BE2C (cell line): ENCODE measurements around the gene UTS2R.

Source experiments
- DNase-seq: peaks from one replicate; pipeline ENCODE4 v3.0.0-alpha.2; 2020
- H3K27me3 ChIP-seq: fragments of 250-450 bp; sonication (Bioruptor Pico); 2 replicates; pipeline ENCODE4 v1.5.1; 2020; ENCODE audit warnings: mild to moderate bottlenecking
- H3K36me3 ChIP-seq: fragments of 250-450 bp; sonication (Bioruptor Pico); 2 replicates; pipeline ENCODE4 v1.5.1; 2020; ENCODE audit warnings: mild to moderate bottlenecking
- H3K4me1 ChIP-seq: fragments of 250-450 bp; sonication (Bioruptor Pico); 2 replicates; pipeline ENCODE4 v1.5.1; 2020
- H3K4me3 ChIP-seq: 2 replicates; pipeline ENCODE4 v1.5.1; 2011; ENCODE audit warnings: low read depth, low read length
- H3K9me3 ChIP-seq: fragments of 250-450 bp; sonication (Bioruptor Pico); 2 replicates; pipeline ENCODE4 v1.5.1; 2020
- CTCF ChIP-seq: IDR thresholded peaks from 2 replicates; pipeline ENCODE4 v1.5.1; 2012; ENCODE audit warnings: mild to moderate bottlenecking, low read depth, low read length

Gene UTS2R

GRCh38 chr17:82412535-82413520 lies 41.3 kb downstream of the UTS2R start:
- Histone ChIP-seq H3K36me3 (no peaks in the 10 kb centered on the region; the same call in 1 of the 2 replicates), H3K27me3 (no peaks in the 10 kb centered on the region), H3K4me3 (peak overlapping the region; percentile 20), H3K4me1 (peaks cover 12% of the 10 kb centered on the region), H3K9me3 (no peaks in the 10 kb centered on the region)
- no peak for TF ChIP-seq CTCF
- peak; percentile 79 for DNase-seq

DNA sequence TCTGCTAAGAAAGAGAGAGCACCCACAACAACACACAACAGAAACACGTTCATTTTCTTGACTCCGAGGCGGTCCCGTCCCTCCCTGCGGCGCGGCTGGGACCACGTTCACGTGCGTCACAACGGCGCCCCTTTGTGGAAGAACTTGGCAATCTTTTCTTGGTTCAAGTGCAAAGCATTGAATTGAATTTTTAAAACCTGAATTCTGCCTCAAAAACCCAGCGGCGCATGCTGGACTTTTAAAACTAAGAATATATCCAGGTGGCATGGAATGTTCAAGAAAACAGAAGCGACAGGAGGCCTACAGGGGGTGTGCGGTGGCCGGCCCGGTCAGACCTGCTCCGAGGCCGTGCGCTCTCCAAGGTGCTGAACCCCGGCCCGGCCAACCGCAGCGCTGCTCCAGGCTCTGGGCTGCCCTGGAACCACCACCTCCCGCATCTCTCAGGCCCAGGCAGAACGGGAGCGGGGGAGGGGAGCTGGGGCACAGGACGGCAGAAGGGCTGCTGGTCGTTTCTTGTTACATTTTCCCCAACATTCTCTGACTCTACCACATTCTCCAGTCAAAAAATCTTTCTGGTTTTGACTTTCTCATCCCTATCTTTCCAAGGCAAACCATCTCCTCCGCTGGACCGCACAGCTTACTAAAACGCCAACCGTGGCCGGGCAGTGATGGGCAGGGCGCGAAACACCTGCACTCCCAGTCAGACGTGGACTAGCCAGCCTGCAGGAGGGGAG lies 43.1 kb downstream of the UTS2R start:
- Histone ChIP-seq H3K4me1 (peaks cover 12% of the 10 kb centered on the region), H3K27me3 (no peaks in the 10 kb centered on the region), H3K4me3 (no peak overlapping the region), H3K36me3 (no peaks in the 10 kb centered on the region; the same call in 1 of the 2 replicates), H3K9me3 (no peaks in the 10 kb centered on the region)
- peak; percentile 82 for TF ChIP-seq CTCF
- peak; percentile 86 for DNase-seq

DNA sequence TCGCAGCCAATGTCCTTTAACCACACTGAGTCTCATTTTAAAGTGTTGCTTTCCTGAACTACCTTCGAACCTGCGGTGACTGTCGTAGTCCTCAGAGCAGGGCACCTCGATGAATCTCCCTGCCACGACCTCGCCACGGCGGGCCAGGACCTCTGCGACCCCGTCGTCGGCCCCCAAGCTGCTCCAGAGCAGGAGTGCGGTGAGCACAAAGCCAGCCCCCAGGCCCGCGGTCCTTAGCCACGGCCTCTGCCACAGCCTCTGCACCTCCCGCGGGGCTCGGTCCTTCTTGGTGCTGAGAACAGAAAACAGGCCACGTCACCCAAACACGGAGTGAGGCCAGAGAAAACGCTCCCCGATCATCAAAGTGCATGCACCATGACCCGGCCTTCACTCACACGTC lies 43.8 kb downstream of the UTS2R start:
- no peak for TF ChIP-seq CTCF
- H3K27me3 ChIP-seq, result no peaks in the 10 kb centered on the region
- H3K4me1 ChIP-seq, result peaks cover 12% of the 10 kb centered on the region
- no peaks in the 10 kb centered on the region for H3K9me3 ChIP-seq
- peaks cover 3% of the 10 kb centered on the region for H3K36me3 ChIP-seq
- no peak overlapping the region for H3K4me3 ChIP-seq
- DNase-seq, result no peak

DNA sequence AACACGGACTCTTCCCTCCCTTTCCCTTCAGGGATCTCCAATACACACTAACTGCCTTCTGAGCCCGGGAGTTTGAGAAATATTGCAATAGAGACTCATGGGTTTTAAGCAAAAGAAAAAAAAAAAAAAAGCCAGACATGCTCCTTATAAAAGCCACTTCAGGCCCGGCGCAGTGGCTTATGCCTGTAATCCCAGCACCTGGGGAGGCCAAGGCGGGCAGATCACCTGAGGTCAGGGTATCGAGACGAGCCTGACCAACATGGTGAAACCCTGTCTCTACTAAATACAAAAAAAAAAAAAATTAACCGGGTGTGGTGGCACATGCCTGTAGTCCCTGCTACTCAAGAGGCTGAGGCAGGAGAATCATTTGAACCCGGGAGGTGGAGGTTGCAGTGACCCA lies 44.2 kb downstream of the UTS2R start:
- H3K4me3 ChIP-seq, result no peak overlapping the region
- TF ChIP-seq CTCF, result no peak
- peaks cover 12% of the 10 kb centered on the region for H3K4me1 ChIP-seq
- H3K36me3 ChIP-seq, result peaks cover 6% of the 10 kb centered on the region
- H3K27me3 ChIP-seq, result no peaks in the 10 kb centered on the region
- H3K9me3 ChIP-seq, result no peaks in the 10 kb centered on the region
- DNase-seq, result no peak

- Histone ChIP-seq H3K9me3 (no peaks in the 10 kb centered on the region), H3K4me1 (peaks cover 12% of the 10 kb centered on the region), H3K4me3 (no peak overlapping the region), H3K27me3 (no peaks in the 10 kb centered on the region), H3K36me3 (peaks cover 6% of the 10 kb centered on the region)
- DNase-seq, result no peak
- TF ChIP-seq CTCF, result no peak
These were observed 44.7 kb downstream of the UTS2R start for GRCh38 chr17:82416264-82416663.
